CD4-positive, alpha-beta memory T cell (primary cell): Measurements from ENCODE around the gene CNTF. TPM values are rescaled to one million over a fixed set of nuclear protein-coding genes. Genes with fewer than 3 reads are reported as not detected.

ENCODE experiments used
- polyA plus RNA-seq, 2 donors: library from polyadenylated mRNA; unstranded; fragments of 300-500 nt; fragmentation: Illumina TruSeq; gene quantifications; one replicate each; pipeline ENCODE4 v1.2.3, GENCODE V29; 2021
- total RNA-seq, 2 experiments: library from RNA; stranded (reverse); gene quantifications; one replicate each; pipeline ENCODE4 v1.2.3, GENCODE V29; 2021

The CNTF gene
- total and polyA plus RNA-seq, 4 experiments from 2014 or later, result 0.10 to 2.9 (median 2.6) TPM; not detected in 1

Other genes with a start within 250 kb of the CNTF start
- gene OR5B3, start 215.8 kb upstream of the CNTF start, total RNA-seq, result not detected
- not detected for gene OR5B3, start 215.8 kb upstream of the CNTF start, polyA plus RNA-seq
- under 1 TPM in 1 of 2 experiments, not detected in 1; 0.29 TPM for gene OR5B2, start 194.5 kb upstream of the CNTF start, total RNA-seq
- not detected for gene OR5B2, start 194.5 kb upstream of the CNTF start, polyA plus RNA-seq
- gene OR5B12, start 180.4 kb upstream of the CNTF start, total RNA-seq, result not detected
- gene OR5B12, start 180.4 kb upstream of the CNTF start, polyA plus RNA-seq, result not detected
- under 1 TPM; 0.61 to 0.99 TPM for gene OR5B21, start 114.6 kb upstream of the CNTF start, total RNA-seq
- gene OR5B21, start 114.6 kb upstream of the CNTF start, polyA plus RNA-seq, result not detected
- gene LPXN, start 46.8 kb upstream of the CNTF start, total RNA-seq, result 100 to 1,000 TPM; 138 to 147 TPM
- 100 to 1,000 TPM; 251 to 281 TPM for gene LPXN, start 46.8 kb upstream of the CNTF start, polyA plus RNA-seq
- gene ZFP91, start 43.6 kb upstream of the CNTF start, total RNA-seq, result 10 to 100 TPM; 38.0 to 38.4 TPM
- 1 to 10 TPM; 3.8 to 7.3 TPM for gene ZFP91, start 43.6 kb upstream of the CNTF start, polyA plus RNA-seq
- not detected for gene GLYAT, start 109.3 kb downstream of the CNTF start, total RNA-seq
- gene GLYAT, start 109.3 kb downstream of the CNTF start, polyA plus RNA-seq, result not detected
- gene GLYATL2, start 222.0 kb downstream of the CNTF start, total RNA-seq, result not detected
- not detected for gene GLYATL2, start 222.0 kb downstream of the CNTF start, polyA plus RNA-seq